Left lung (tissue), 10 donors: Measurements from ENCODE around the gene HOXA9. TPM values are rescaled to one million over a fixed set of nuclear protein-coding genes. Genes with fewer than 3 reads are reported as not detected.

ENCODE experiments used
- ATAC-seq: fragments of 200-7000 bp; cut with Tn5 transposase; one replicate; pipeline ENCODE4 v1.9.1; 2020; ENCODE audit warnings: moderate library complexity
- DNase-seq, 4 donors: peaks; one replicate each; pipeline ENCODE4 v3.0.0-alpha.2; 2013 to 2020
- H3K27ac ChIP-seq, 2 donors: fragments of 200-600 bp; sonication (generic) in 1 of 2; one replicate each; pipeline versions ENCODE4 v1.5.0 to v1.8.0; 2020 to 2021
- H3K27me3 ChIP-seq, 2 donors: fragments of 200-600 bp; sonication (generic) in 1 of 2; one replicate each; pipeline versions ENCODE4 v1.5.0 to v1.8.0; 2020 to 2021
- H3K36me3 ChIP-seq, 2 donors: fragments of 200-600 bp; sonication (generic) in 1 of 2; one replicate each; pipeline versions ENCODE4 v1.5.0 to v1.8.0; 2020 to 2021
- H3K4me1 ChIP-seq, 2 donors: fragments of 200-600 bp; one replicate each; pipeline ENCODE4 v1.8.0; 2021
- H3K4me3 ChIP-seq, 2 donors: fragments of 200-600 bp; sonication (generic) in 1 of 2; one replicate each; pipeline versions ENCODE4 v1.5.0 to v1.8.0; 2020 to 2021; ENCODE audit warnings: mild to moderate bottlenecking in 1 of 2
- H3K9me3 ChIP-seq, 2 donors: fragments of 200-600 bp; sonication (generic) in 1 of 2; one replicate each; pipeline versions ENCODE4 v1.5.0 to v1.8.0; 2020 to 2021
- intact Hi-C, 2 donors: fragments of 100-400 bp; cut with DNase I; formaldehyde crosslinking; loops; one replicate each; pipeline versions ENCODE4 v1.11.2 to v1.14.2; 2022
- polyA plus RNA-seq, 6 donors: library from polyadenylated mRNA; unstranded; fragments of 120-200 nt; gene quantifications; one replicate each; pipeline ENCODE4 v1.2.1, GENCODE V29; 2013; ENCODE audit not compliant: insufficient read length in 6 of 6
- total RNA-seq, 2 donors: library from RNA; stranded (reverse); fragmentation: NEBNext Ultra II Directional; extraction: Animal tissue kit (Norgen Biotek cat#: 25700); gene quantifications; one replicate each; pipeline ENCODE4 v1.2.1, GENCODE V29; 2021
- TF ChIP-seq, protein P1 (sequence below), 2 donors: fragments of 200-600 bp; sonication (generic) in 1 of 2; IDR thresholded peaks; one replicate each; pipeline versions ENCODE4 v1.5.0 to v1.8.0; 2021; ENCODE audit warnings: antibody characterized with exemption in 2 of 2
- donor health status: DM: no; HTN: yes; CAD: no.
- donor health status: DM: no; HTN: no; CAD: no.

The HOXA9 gene
- total and polyA plus RNA-seq, 8 donors = 0.38 to 1.4 (median 0.57) TPM

DNA sequence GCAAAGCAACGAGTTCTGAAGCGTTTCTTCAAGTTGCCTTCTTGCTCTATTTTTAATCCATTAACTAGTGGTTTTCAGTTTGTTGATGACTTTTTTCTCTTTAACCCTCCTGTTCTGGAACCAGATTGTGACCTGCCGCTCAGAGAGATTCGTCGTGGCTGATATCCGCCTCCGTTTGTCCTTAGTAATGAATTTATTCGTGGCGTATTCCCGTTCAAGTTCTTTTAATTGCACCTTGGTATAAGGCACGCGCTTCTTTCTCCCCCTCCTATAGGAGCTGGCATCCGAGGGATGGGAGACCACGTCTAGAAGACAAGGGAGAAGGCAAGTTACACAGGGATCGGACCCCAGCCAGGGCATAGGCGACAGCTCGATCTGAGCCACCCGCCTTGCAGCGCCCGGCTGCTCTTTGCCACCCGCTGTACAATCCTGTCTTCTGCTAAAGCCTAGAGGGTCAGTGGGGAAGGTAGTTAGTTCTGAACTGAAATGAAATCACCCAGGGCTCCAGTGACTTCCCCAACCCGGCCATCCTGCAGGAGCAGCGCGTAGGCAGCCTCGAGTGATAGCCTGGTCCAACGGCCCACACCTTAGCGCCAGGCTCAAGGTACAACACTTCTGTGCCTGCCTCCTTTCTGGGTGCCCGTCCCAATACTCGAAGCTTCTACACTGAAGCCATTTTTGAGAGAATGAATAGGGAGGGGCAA lies 33.0 kb upstream of the HOXA9 start:
- Histone ChIP-seq H3K27ac (no peak overlapping the region), H3K9me3 (no peaks in the 10 kb centered on the region), H3K4me1 (peaks cover 4 to 42% of the 10 kb centered on the region in 2 donors), H3K36me3 (no peaks in the 10 kb centered on the region), H3K4me3 (no peak overlapping the region), H3K27me3 (peaks cover 97 to 98% of the 10 kb centered on the region in 2 donors)
- intact Hi-C loops = no loop called here
- TF ChIP-seq, protein P1, sequence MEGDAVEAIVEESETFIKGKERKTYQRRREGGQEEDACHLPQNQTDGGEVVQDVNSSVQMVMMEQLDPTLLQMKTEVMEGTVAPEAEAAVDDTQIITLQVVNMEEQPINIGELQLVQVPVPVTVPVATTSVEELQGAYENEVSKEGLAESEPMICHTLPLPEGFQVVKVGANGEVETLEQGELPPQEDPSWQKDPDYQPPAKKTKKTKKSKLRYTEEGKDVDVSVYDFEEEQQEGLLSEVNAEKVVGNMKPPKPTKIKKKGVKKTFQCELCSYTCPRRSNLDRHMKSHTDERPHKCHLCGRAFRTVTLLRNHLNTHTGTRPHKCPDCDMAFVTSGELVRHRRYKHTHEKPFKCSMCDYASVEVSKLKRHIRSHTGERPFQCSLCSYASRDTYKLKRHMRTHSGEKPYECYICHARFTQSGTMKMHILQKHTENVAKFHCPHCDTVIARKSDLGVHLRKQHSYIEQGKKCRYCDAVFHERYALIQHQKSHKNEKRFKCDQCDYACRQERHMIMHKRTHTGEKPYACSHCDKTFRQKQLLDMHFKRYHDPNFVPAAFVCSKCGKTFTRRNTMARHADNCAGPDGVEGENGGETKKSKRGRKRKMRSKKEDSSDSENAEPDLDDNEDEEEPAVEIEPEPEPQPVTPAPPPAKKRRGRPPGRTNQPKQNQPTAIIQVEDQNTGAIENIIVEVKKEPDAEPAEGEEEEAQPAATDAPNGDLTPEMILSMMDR (IDR thresholded peaks at IDR 0.05) = no peak
- no peak for ATAC-seq
- DNase-seq = peak in 2 of 4 donors; percentile 16 to 62

DNA sequence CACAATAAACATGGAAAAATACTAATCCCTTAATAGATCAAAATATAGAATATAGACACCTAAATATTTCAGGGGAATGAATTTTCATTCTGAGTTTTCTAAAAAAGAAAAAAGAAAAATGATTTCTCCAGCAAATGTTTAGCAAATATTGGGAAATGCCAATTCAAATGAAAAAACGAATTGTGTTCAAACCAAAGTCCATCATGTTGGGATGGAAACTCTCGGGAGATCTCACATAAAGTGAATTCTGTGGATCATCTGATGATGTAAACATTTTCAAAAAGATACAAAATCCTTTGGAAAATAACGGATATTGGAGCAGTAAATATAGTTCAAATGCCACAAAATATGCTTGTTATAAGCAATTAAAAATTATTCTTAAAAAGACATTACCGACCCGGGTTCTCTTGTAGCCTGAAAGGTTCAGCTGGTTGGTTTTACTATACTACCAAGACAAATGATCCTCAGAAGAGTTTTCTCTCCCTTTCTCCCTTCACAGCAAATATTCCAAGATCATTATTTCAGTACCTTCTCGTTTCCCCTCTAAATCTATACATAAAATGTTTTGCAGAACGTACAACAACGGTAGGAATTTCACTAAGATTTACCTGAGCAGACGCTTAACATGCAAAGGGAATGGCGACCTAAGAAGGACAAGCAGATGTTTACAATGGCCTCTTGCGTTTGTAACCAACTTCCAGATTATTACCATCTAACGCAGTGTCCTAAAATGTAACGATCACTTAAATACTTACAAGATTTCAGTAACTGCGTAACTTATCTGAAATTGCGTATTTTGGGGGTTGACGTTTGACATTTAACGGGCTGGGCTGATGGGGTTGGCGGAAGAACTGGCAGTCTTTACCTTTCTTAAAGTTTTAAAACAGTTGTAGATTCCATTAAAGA lies 32.1 kb upstream of the HOXA9 start:
- TF ChIP-seq, protein P1 (IDR thresholded peaks at IDR 0.05) = no peak
- Histone ChIP-seq H3K27me3 (peaks cover 97 to 98% of the 10 kb centered on the region in 2 donors), H3K27ac (no peak overlapping the region)

DNA sequence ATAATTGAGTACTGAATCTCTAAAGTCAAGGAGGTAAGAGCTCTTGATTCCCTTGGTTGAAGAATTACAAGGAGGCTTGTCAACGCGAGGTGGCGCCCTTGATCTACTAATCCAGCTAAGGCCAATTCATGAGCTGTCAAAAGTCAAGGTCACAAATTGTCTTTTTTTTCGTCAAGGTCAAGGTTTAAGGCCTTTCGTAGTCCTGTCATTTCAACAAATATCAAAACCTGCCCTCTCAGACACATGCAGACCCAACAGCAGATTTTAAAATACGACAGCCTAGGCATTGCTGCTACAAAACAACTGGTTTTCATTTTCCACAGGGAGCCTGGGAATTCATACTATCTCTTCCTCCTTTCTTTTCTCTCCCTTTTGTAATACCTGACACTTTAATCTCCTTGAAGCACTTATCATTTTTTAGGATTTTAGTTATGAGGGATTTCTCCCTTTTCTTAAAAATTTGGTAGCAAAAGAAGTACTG lies 31.0 kb upstream of the HOXA9 start:
- intact Hi-C loops = no loop called here
- H3K4me1 ChIP-seq = peaks cover 11 to 45% of the 10 kb centered on the region in 2 donors
- ATAC-seq = peak; percentile 64
- TF ChIP-seq, protein P1 (IDR thresholded peaks at IDR 0.05) = peak; percentile 68 to 77
- H3K27ac ChIP-seq = no peak overlapping the region
- peak in 3 of 4 donors; percentile 74 to 85 (median 82) for DNase-seq
- no peaks in the 10 kb centered on the region for H3K9me3 ChIP-seq
- H3K27me3 ChIP-seq = peaks cover 97 to 98% of the 10 kb centered on the region in 2 donors
- no peaks in the 10 kb centered on the region for H3K36me3 ChIP-seq
- no peak overlapping the region for H3K4me3 ChIP-seq

More for the DNA sequence above, 32.1 kb upstream of the HOXA9 start:
- Histone ChIP-seq H3K9me3 (no peaks in the 10 kb centered on the region), H3K36me3 (no peaks in the 10 kb centered on the region), H3K4me1 (peaks cover 11 to 49% of the 10 kb centered on the region in 2 donors), H3K4me3 (no peak overlapping the region)
- no peak for DNase-seq
- intact Hi-C loops = no loop called here
- ATAC-seq = no peak

DNA sequence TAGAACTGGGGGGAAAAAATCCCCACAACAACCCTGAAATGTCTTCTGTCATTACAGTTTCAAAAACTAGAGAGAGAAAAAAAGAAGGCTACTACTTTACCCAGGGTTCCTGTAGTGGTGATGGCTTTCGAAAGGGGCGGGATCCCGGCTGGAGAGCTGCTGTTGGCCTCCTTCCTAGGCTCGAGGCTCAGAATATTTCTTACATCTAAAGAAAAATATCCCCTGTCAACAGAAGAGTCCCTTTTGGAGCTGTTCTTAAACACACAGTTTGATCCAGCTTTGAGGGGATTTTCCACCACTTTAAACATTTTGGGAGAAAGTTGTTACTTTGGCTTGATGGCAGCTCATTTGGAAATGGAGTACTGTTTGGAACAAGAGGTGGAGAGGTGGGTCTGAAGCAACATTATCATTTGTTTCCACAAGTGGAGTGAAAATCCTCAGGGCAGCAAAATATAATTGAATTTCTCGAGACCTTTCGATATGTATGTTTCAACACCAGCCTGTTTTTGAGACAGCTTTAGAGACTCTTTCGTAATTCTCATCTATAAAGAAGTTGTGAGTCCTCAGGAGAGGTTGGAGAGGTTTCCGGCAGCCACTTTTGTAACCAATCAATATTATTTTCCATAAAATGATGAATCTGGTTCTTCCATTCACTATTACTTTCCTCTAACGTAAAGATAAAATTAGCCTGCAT lies 29.5 kb upstream of the HOXA9 start:
- intact Hi-C loops = no loop called here
- DNase-seq (peak in 1 of 4 donors; percentile 5), ATAC-seq (no peak)
- peaks cover 11 to 30% of the 10 kb centered on the region in 2 donors for H3K4me1 ChIP-seq
- TF ChIP-seq, protein P1 (IDR thresholded peaks at IDR 0.05) = no peak
- no peaks in the 10 kb centered on the region for H3K36me3 ChIP-seq
- H3K27me3 ChIP-seq = peaks cover 97 to 98% of the 10 kb centered on the region in 2 donors
- no peak overlapping the region for H3K4me3 ChIP-seq
- no peaks in the 10 kb centered on the region for H3K9me3 ChIP-seq
- no peak overlapping the region for H3K27ac ChIP-seq
